Activated B cell treated with CpG ODN at 0.5 μM for 24 hours (primary cell): ENCODE measurements around the gene LRRC1. TPM values are rescaled to one million over a fixed set of nuclear protein-coding genes. Genes with fewer than 3 reads are reported as not detected.

Experiments used
- ATAC-seq: fragments of 200-7000 bp; cut with Tn5 transposase; one replicate; pipeline ENCODE4 v1.10.0; 2021; ENCODE audit warnings: low read depth, mild to moderate bottlenecking, moderate library complexity
- CTCF ChIA-PET: fragments of 350-600 bp; sonication (Branson Sonifier 250); formaldehyde crosslinking; loops from one replicate; lab custom pipeline; 2021; ENCODE audit warnings: antibody characterized with exemption; lab: Charles Lee
- POLR2A ChIA-PET: fragments of 350-600 bp; sonication (Branson Sonifier 250); formaldehyde crosslinking; loops from one replicate; lab custom pipeline; 2021; ENCODE audit warnings: antibody characterized with exemption; lab: Charles Lee
- DNase-seq: peaks from one replicate; pipeline ENCODE4 v3.0.0; 2022
- H3K27ac Mint-ChIP-seq: one replicate; pipeline ENCODE4 v1.8.0; 2020; ENCODE audit warnings: mixed read lengths
- H3K27me3 Mint-ChIP-seq: one replicate; pipeline ENCODE4 v1.8.0; 2021; ENCODE audit warnings: mixed read lengths
- H3K36me3 Mint-ChIP-seq: one replicate; pipeline ENCODE4 v1.8.0; 2021; ENCODE audit warnings: low read depth, mixed read lengths
- H3K4me1 Mint-ChIP-seq: one replicate; pipeline ENCODE4 v1.8.0; 2021; ENCODE audit warnings: mixed read lengths
- H3K4me3 Mint-ChIP-seq: one replicate; pipeline ENCODE4 v1.8.0; 2020; ENCODE audit warnings: mild to moderate bottlenecking, mixed read lengths
- H3K9me3 Mint-ChIP-seq: one replicate; pipeline ENCODE4 v1.8.0; 2020; ENCODE audit warnings: mixed read lengths
- CTCF ChIP-seq: fragments of 200-600 bp; IDR thresholded peaks from one replicate; pipeline ENCODE4 v1.8.0; 2022; ENCODE audit warnings: antibody characterized with exemption, mild to moderate bottlenecking
- intact Hi-C: fragments of 100-400 bp; cut with micrococcal nuclease; formaldehyde crosslinking; loops from one replicate; pipeline ENCODE4 v1.15.1; 2024
- total RNA-seq: library from RNA; stranded (reverse); gene quantifications from 2 replicates; pipeline ENCODE4 v1.2.3, GENCODE V29; 2022

The LRRC1 gene
- total RNA-seq, 1 donor from 2014 or later: 4.7 TPM

- peaks cover 6% of the 10 kb centered on the region for H3K4me1 Mint-ChIP-seq
- DNase-seq (no peak), ATAC-seq (no peak)
- intact Hi-C loops: no loop called here
- H3K27me3 Mint-ChIP-seq: no peaks in the 10 kb centered on the region
- no peaks in the 10 kb centered on the region for H3K36me3 Mint-ChIP-seq
- no peak overlapping the region for H3K4me3 Mint-ChIP-seq
- ChIA-PET CTCF (no interaction called here), POLR2A (no interaction called here)
- no peaks in the 10 kb centered on the region for H3K9me3 Mint-ChIP-seq
- no peak for TF ChIP-seq CTCF
- no peak overlapping the region for H3K27ac Mint-ChIP-seq
Observed at GRCh38 chr6:53831936-53832660, 37.3 kb downstream of the LRRC1 start.

- intact Hi-C loops: no loop called here
- DNase-seq (no peak), ATAC-seq (no peak)
- TF ChIP-seq CTCF: no peak
- Mint-ChIP-seq H3K4me3 (no peak overlapping the region), H3K27ac (no peak overlapping the region), H3K9me3 (no peaks in the 10 kb centered on the region), H3K4me1 (peaks cover 10% of the 10 kb centered on the region), H3K27me3 (no peaks in the 10 kb centered on the region), H3K36me3 (no peaks in the 10 kb centered on the region)
- ChIA-PET POLR2A (no interaction called here), CTCF (no interaction called here)
Observed at GRCh38 chr6:53833155-53833554, 38.4 kb downstream of the LRRC1 start.

GRCh38 chr6:53834132-53834531 is 39.3 kb downstream of the LRRC1 start:
- Mint-ChIP-seq H3K4me3 (no peak overlapping the region), H3K4me1 (peaks cover 12% of the 10 kb centered on the region), H3K27me3 (no peaks in the 10 kb centered on the region), H3K36me3 (no peaks in the 10 kb centered on the region), H3K9me3 (no peaks in the 10 kb centered on the region), H3K27ac (no peak overlapping the region)
- CTCF ChIA-PET: no interaction called here
- POLR2A ChIA-PET: no interaction called here
- no peak for DNase-seq
- TF ChIP-seq CTCF: no peak
- ATAC-seq: no peak
- intact Hi-C loops: no loop called here

- H3K27me3 Mint-ChIP-seq: no peaks in the 10 kb centered on the region
- CTCF ChIA-PET: no interaction called here
Observed at GRCh38 chr6:53837865-53838769, 43.3 kb downstream of the LRRC1 start.

More at GRCh38 chr6:53837865-53838769, 43.3 kb downstream of the LRRC1 start:
- intact Hi-C loops: no loop called here
- Mint-ChIP-seq H3K36me3 (peaks cover 11% of the 10 kb centered on the region), H3K4me1 (peaks cover 10% of the 10 kb centered on the region), H3K9me3 (peaks cover 6% of the 10 kb centered on the region), H3K4me3 (no peak overlapping the region), H3K27ac (no peak overlapping the region)
- DNase-seq (no peak), ATAC-seq (no peak)
- no peak for TF ChIP-seq CTCF
- POLR2A ChIA-PET: interaction anchor here (1.2 kb wide), 1 partner anchor 43 kb away, joined by 3 read pairs; the partner anchor contains the start of gene LRRC1
